Measurements from ENCODE around the gene IFFO2.

The IFFO2 gene

DNA sequence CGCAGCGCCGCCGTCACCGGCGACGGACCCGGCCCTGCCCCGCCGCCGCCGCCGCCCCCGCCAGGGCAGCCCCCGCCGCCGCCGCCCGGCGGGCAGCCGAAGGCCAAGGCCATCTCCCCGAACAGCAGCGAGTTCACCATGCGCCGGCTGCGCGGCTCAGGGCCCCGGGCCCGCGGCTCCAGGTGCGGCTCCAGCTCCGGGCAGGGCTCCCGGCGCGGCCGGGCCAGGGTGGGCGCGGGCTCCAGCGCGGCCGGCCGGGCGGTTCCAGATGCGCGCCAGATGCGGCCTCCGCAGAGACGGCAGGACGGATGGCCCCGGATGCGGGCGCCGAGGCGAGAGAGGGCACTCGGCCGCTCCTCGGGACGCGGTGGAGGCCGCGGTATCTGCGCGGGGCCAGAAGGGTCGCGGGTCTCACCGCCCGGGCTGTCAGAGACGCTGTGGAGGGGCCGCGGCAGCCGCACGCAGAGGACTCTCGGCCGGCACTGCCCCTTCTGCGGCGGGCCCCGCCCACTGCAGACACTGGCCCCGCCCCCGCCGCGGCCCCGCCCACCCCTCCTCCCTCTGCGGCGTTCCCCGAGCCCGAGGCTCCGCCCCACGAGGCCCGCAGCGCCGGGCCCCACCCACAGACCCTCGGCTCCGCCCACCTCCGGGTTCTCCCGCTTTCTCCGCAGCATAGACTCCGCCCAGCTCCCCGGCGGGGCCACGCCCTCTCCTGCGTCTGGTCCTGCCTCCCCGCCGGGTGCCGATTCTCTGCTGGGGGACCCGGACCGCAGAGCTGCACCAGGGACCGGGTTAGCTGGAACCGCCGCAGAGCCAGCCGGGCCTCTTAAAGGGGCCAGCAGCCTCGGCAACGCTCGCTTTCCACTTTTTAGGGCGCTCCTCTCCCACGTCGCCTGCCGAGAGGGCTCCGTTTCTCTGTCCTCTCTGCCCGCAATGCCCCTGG, at the start of gene IFFO2:
TSS of gene IFFO2 (minus strand) at position 484 of the 943 bp plus-strand sequence. CDS start at position 140, 344 bp downstream.
- no peaks in the 10 kb centered on the region for H3K9me3 Mint-ChIP-seq
- H3K27me3 Mint-ChIP-seq = peaks cover 7% of the 10 kb centered on the region
- ATAC-seq (peak; percentile 63), DNase-seq (peak; percentile 100)
- peaks cover 53% of the 10 kb centered on the region for H3K4me1 Mint-ChIP-seq
- H3K36me3 Mint-ChIP-seq (ENCODE audit: low read depth) = peaks cover 12% of the 10 kb centered on the region
- H3K4me3 Mint-ChIP-seq = peak within 1 kb of the TSS; percentile 83
- peak within 1 kb of the TSS; percentile 34 for H3K27ac Mint-ChIP-seq

DNA sequence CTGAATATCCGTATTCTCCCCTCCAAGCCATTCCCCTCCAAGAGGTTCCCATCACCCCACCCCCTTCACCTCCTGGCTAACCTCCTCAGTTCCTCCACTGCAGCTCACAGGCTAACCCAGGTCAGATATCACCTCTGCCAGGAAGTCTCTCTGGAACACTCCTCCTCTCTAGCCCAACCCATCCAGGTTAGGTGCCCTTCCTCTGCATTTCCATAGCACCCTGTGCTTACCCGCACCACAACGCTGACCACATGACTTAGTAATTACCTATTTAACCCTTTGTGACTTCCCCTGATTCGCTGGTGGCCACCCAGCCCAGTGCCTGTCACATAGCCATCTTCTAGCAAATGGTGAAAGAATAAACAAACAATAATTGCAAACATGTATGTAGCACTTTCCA, 49.5 kb upstream of the IFFO2 start:
- Mint-ChIP-seq H3K36me3 (ENCODE audit: low read depth) (peaks cover 2% of the 10 kb centered on the region), H3K27me3 (peaks cover 6% of the 10 kb centered on the region), H3K27ac (no peak overlapping the region), H3K4me3 (no peak overlapping the region), H3K9me3 (peaks cover 15% of the 10 kb centered on the region), H3K4me1 (peaks cover 32% of the 10 kb centered on the region)
- ATAC-seq = no peak
- DNase-seq = no peak

DNA sequence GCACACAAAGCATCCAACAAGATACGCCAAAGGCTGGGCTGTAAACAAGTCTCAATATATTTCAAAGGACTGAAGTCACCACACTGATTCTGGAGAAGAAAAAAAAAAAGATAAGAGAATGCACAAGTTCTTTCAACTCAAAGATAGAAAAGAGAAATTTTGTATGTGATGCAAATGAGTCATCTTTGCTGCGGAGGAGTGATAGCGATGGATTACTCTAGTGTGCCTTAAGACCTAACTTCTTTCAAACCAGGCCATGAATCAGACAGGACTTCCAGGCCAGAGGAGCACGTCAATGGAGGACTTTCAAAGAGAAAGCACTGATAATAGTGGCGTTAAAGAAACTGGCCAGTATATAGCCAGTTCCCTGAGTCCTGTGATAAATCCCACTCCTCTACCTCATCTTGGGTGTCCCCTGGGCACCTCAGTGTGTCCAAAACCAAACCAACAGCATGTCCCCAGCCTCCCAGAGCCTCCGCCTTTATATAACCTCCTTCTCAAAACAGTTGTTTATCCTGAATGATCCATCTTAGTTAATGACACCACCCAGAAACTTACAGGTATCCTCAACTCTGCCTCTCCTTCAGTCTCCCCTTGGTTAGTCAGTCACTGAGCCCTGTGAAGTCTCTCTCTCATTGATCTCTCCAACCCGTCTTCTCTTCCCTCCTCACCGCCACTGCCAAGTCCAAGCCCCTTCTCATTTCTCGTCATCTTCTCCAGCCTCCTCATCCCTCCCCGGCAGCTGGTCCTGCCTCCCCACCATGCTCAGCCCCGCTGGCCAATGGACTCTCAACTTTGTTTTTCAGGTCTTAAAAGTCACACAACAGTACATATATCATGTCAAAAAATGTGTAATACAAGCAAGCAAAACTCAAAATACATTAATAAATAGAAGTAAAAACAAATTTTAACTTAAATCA, 47.2 kb upstream of the IFFO2 start:
- Mint-ChIP-seq H3K4me3 (no peak overlapping the region), H3K27me3 (peaks cover 6% of the 10 kb centered on the region)

DNA sequence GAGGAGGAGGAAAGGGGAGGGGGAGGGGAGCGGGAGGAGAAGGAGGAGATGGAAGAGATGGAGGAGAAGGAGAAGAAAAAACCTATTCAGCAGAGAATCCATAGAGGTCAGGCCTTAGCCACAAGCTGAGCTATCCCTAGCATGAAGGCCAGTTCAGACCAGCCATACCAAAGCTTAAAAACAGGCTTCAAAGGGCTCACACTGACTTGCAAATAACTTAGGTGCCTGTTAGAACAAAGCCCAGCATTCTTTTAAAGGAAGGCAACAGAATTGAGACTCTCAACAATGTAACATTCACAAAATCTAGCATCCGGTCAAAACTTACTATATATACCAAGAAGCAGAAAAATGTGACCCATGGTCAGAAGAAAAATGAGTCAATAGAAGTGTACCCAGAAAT, 43.6 kb upstream of the IFFO2 start:
- ATAC-seq = no peak
- no peak overlapping the region for H3K27ac Mint-ChIP-seq
- H3K4me3 Mint-ChIP-seq = no peak overlapping the region
- H3K27me3 Mint-ChIP-seq = peaks cover 3% of the 10 kb centered on the region
- peaks cover 27% of the 10 kb centered on the region for H3K4me1 Mint-ChIP-seq
- H3K9me3 Mint-ChIP-seq = peaks cover 22% of the 10 kb centered on the region
- H3K36me3 Mint-ChIP-seq (ENCODE audit: low read depth) = peaks cover 2% of the 10 kb centered on the region
- DNase-seq = no peak

More for the DNA sequence above, 47.2 kb upstream of the IFFO2 start:
- peak; percentile 72 for ATAC-seq
- DNase-seq = no peak
- Mint-ChIP-seq H3K9me3 (peaks cover 22% of the 10 kb centered on the region), H3K36me3 (ENCODE audit: low read depth) (peaks cover 2% of the 10 kb centered on the region), H3K27ac (peak overlapping the region; percentile 11), H3K4me1 (peaks cover 17% of the 10 kb centered on the region)

DNA sequence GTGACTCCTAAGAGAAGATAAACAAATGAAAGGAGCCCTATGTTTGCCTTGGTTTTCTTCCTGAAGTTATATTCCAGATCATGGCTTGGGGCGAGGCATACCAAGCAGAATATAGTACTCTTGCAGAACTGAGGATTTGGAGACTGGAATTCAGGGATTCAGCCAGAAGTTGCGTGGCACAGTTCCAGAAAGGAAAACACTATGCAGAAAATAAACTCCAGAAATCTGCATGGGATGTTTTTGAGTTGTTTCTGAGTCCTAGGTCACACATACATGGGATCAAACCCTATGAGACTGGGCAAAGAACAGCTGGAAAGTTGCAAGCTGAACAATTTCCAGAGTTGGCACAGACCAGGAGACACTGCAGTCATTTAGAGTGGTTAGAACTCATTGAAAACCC, 42.9 kb upstream of the IFFO2 start:
- Mint-ChIP-seq H3K4me1 (peaks cover 27% of the 10 kb centered on the region), H3K36me3 (ENCODE audit: low read depth) (peaks cover 2% of the 10 kb centered on the region), H3K27ac (no peak overlapping the region), H3K4me3 (no peak overlapping the region), H3K9me3 (peaks cover 22% of the 10 kb centered on the region), H3K27me3 (peaks cover 3% of the 10 kb centered on the region)
- no peak for ATAC-seq
- DNase-seq = no peak

- Mint-ChIP-seq H3K4me3 (no peak overlapping the region), H3K27me3 (peaks cover 3% of the 10 kb centered on the region), H3K36me3 (ENCODE audit: low read depth) (peaks cover 2% of the 10 kb centered on the region), H3K27ac (no peak overlapping the region), H3K4me1 (peaks cover 20% of the 10 kb centered on the region), H3K9me3 (peaks cover 22% of the 10 kb centered on the region)
- ATAC-seq = no peak
- no peak for DNase-seq
Observed at GRCh38 chr1:18998016-18998724, 41.7 kb upstream of the IFFO2 start.

- H3K27me3 Mint-ChIP-seq = peaks cover 3% of the 10 kb centered on the region
- no peak overlapping the region for H3K27ac Mint-ChIP-seq
- DNase-seq = no peak
- H3K36me3 Mint-ChIP-seq (ENCODE audit: low read depth) = peaks cover 2% of the 10 kb centered on the region
- no peak overlapping the region for H3K4me3 Mint-ChIP-seq
- no peak for ATAC-seq
- H3K4me1 Mint-ChIP-seq = peaks cover 18% of the 10 kb centered on the region
- peaks cover 22% of the 10 kb centered on the region for H3K9me3 Mint-ChIP-seq
Observed at GRCh38 chr1:18997508-18997907, 41.0 kb upstream of the IFFO2 start.

GRCh38 chr1:18996548-18997177, 40.2 kb upstream of the IFFO2 start:
- Mint-ChIP-seq H3K27ac (no peak overlapping the region), H3K9me3 (peaks cover 13% of the 10 kb centered on the region), H3K27me3 (peaks cover 3% of the 10 kb centered on the region), H3K4me3 (no peak overlapping the region), H3K36me3 (ENCODE audit: low read depth) (no peaks in the 10 kb centered on the region), H3K4me1 (peaks cover 17% of the 10 kb centered on the region)
- ATAC-seq (no peak), DNase-seq (no peak)

- Mint-ChIP-seq H3K36me3 (ENCODE audit: low read depth) (no peaks in the 10 kb centered on the region), H3K27ac (no peak overlapping the region), H3K9me3 (no peaks in the 10 kb centered on the region), H3K27me3 (peaks cover 3% of the 10 kb centered on the region), H3K4me3 (no peak overlapping the region), H3K4me1 (peaks cover 10% of the 10 kb centered on the region)
- ATAC-seq (no peak), DNase-seq (no peak)
Observed at GRCh38 chr1:18994381-18994780, 37.9 kb upstream of the IFFO2 start.

GRCh38 chr1:18992646-18993045, 36.2 kb upstream of the IFFO2 start:
- Mint-ChIP-seq H3K27me3 (peaks cover 3% of the 10 kb centered on the region), H3K4me3 (no peak overlapping the region), H3K36me3 (ENCODE audit: low read depth) (no peaks in the 10 kb centered on the region), H3K9me3 (no peaks in the 10 kb centered on the region), H3K27ac (no peak overlapping the region), H3K4me1 (peaks cover 10% of the 10 kb centered on the region)
- ATAC-seq = no peak
- no peak for DNase-seq

- Mint-ChIP-seq H3K27ac (no peak overlapping the region), H3K4me3 (no peak overlapping the region), H3K36me3 (ENCODE audit: low read depth) (no peaks in the 10 kb centered on the region), H3K9me3 (no peaks in the 10 kb centered on the region), H3K4me1 (peaks cover 5% of the 10 kb centered on the region), H3K27me3 (peaks cover 3% of the 10 kb centered on the region)
- ATAC-seq (no peak), DNase-seq (no peak)
Observed at GRCh38 chr1:18991585-18991984, 35.1 kb upstream of the IFFO2 start.

- no peaks in the 10 kb centered on the region for H3K36me3 Mint-ChIP-seq (ENCODE audit: low read depth)
- no peak for ATAC-seq
Observed at GRCh38 chr1:18989896-18990295, 33.4 kb upstream of the IFFO2 start.

GRCh38 chr1:18989176-18989799, 32.8 kb upstream of the IFFO2 start:
- H3K9me3 Mint-ChIP-seq = no peaks in the 10 kb centered on the region

More at GRCh38 chr1:18989896-18990295, 33.4 kb upstream of the IFFO2 start:
- Mint-ChIP-seq H3K4me1 (no peaks in the 10 kb centered on the region), H3K27me3 (peaks cover 3% of the 10 kb centered on the region), H3K27ac (no peak overlapping the region), H3K4me3 (no peak overlapping the region), H3K9me3 (no peaks in the 10 kb centered on the region)
- DNase-seq = no peak

More at GRCh38 chr1:18989176-18989799, 32.8 kb upstream of the IFFO2 start:
- peaks cover 3% of the 10 kb centered on the region for H3K27me3 Mint-ChIP-seq
- no peaks in the 10 kb centered on the region for H3K36me3 Mint-ChIP-seq (ENCODE audit: low read depth)
- no peak overlapping the region for H3K4me3 Mint-ChIP-seq
- no peaks in the 10 kb centered on the region for H3K4me1 Mint-ChIP-seq
- no peak overlapping the region for H3K27ac Mint-ChIP-seq
- ATAC-seq (no peak), DNase-seq (no peak)

Data from activated naive CD8-positive, alpha-beta T cell treated with anti-CD3 and anti-CD28 coated beads, Interleukin-2, amount 50 U/mL, for 24 hours (primary cell).